Hepatocyte (in vitro differentiated cells): ENCODE data around the gene CXCL5.

Source experiments
- CTCF ChIP-seq: fragments of 200-600 bp; sonication (generic); IDR thresholded peaks from 2 replicates; pipeline ENCODE4 v1.5.1; 2016; ENCODE audit warnings: antibody characterized with exemption, mild to moderate bottlenecking; ENCODE audit not compliant: poor library complexity
- EZH2 ChIP-seq: fragments of 200-600 bp; sonication (generic); IDR thresholded peaks from 2 replicates; pipeline ENCODE4 v1.6.1; 2016; ENCODE audit warnings: antibody characterized with exemption, mild to moderate bottlenecking, borderline replicate concordance
- EZH2phosphoT487 ChIP-seq: fragments of 200-600 bp; sonication (generic); IDR thresholded peaks from one replicate; pipeline ENCODE4 v1.6.1; 2018; ENCODE audit warnings: antibody characterized with exemption, mild to moderate bottlenecking, low read depth, moderate library complexity; ENCODE audit not compliant: unreplicated experiment, severe bottlenecking

- TF ChIP-seq CTCF (peak; percentile 52), EZH2 (no peak), EZH2phosphoT487 (no peak)
These were observed 40.2 kb upstream of the CXCL5 start, which contains the start of gene CXCL3 for GRCh38 chr4:74038425-74039314.
